Measurements from ENCODE around the gene DUS1L.

DUS1L gene

DNA sequence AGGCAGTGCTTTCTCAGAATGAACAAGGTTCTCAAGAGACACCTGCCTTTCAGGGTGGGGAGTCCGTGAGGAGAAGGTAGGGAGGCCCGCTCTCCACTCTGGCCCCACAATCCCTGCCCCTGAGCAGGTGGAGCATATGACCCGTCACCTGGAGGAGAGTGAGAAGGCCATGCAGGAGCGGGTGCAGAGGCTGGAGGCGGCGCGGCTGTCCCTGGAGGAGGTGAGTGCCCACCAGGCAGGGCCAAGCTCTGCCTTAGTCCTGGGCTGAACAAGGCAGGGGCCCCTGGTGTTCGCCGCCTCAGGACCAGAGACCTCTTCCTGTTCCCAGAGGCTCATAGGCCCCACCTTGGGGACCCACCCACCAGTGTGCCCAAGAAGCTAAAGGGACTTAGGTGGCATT, 36.6 kb downstream of the DUS1L start:
- no peak for DNase-seq (ENCODE audit: low spot score)
- H3K4me3 ChIP-seq (ENCODE audit: severe bottlenecking): no peak overlapping the region
- no peak overlapping the region for H3K27ac ChIP-seq (ENCODE audit: poor library complexity, severe bottlenecking)
- TF ChIP-seq, protein P1, sequence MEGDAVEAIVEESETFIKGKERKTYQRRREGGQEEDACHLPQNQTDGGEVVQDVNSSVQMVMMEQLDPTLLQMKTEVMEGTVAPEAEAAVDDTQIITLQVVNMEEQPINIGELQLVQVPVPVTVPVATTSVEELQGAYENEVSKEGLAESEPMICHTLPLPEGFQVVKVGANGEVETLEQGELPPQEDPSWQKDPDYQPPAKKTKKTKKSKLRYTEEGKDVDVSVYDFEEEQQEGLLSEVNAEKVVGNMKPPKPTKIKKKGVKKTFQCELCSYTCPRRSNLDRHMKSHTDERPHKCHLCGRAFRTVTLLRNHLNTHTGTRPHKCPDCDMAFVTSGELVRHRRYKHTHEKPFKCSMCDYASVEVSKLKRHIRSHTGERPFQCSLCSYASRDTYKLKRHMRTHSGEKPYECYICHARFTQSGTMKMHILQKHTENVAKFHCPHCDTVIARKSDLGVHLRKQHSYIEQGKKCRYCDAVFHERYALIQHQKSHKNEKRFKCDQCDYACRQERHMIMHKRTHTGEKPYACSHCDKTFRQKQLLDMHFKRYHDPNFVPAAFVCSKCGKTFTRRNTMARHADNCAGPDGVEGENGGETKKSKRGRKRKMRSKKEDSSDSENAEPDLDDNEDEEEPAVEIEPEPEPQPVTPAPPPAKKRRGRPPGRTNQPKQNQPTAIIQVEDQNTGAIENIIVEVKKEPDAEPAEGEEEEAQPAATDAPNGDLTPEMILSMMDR (IDR thresholded peaks at IDR 0.05; ENCODE audit: poor library complexity, severe bottlenecking): no peak
- ATAC-seq (ENCODE audit: low read depth): no peak
- H3K4me1 ChIP-seq (ENCODE audit: insufficient read depth, poor library complexity, severe bottlenecking): no peaks in the 10 kb centered on the region
- H3K9me3 ChIP-seq (ENCODE audit: severe bottlenecking): no peaks in the 10 kb centered on the region
- H3K27me3 ChIP-seq (ENCODE audit: insufficient read depth, poor library complexity, severe bottlenecking): no peaks in the 10 kb centered on the region
- H3K36me3 ChIP-seq (ENCODE audit: low read depth): no peaks in the 10 kb centered on the region; the same call in 1 of the 2 replicates

DNA sequence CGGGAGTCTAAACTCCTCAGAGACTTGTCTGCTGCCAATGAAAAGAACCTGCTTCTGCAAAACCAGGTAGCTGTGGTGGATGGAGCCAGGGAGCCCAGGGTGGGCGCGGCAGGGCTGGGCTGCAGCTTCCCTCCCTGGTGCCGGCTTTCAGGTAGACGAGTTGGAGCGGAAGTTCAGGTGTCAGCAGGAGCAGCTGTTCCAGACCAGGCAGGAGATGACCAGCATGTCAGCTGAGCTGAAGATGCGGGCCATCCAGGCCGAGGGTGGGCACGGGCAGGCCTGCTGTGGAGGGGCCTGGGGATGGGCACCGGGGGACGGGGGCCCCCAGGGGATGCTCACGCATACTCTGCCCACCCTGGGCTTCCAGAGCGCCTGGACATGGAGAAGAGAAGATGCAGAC, 37.4 kb downstream of the DUS1L start:
- H3K27me3 ChIP-seq (ENCODE audit: insufficient read depth, poor library complexity, severe bottlenecking): no peaks in the 10 kb centered on the region
- TF ChIP-seq, protein P1 (IDR thresholded peaks at IDR 0.05; ENCODE audit: poor library complexity, severe bottlenecking): no peak
- no peak overlapping the region for H3K4me3 ChIP-seq (ENCODE audit: severe bottlenecking)
- H3K27ac ChIP-seq (ENCODE audit: poor library complexity, severe bottlenecking): no peak overlapping the region
- ATAC-seq (ENCODE audit: low read depth) (no peak), DNase-seq (ENCODE audit: low spot score) (no peak)
- no peaks in the 10 kb centered on the region for H3K9me3 ChIP-seq (ENCODE audit: severe bottlenecking)
- H3K4me1 ChIP-seq (ENCODE audit: insufficient read depth, poor library complexity, severe bottlenecking): no peaks in the 10 kb centered on the region
- H3K36me3 ChIP-seq (ENCODE audit: low read depth): no peaks in the 10 kb centered on the region; the same call in 1 of the 2 replicates

DNA sequence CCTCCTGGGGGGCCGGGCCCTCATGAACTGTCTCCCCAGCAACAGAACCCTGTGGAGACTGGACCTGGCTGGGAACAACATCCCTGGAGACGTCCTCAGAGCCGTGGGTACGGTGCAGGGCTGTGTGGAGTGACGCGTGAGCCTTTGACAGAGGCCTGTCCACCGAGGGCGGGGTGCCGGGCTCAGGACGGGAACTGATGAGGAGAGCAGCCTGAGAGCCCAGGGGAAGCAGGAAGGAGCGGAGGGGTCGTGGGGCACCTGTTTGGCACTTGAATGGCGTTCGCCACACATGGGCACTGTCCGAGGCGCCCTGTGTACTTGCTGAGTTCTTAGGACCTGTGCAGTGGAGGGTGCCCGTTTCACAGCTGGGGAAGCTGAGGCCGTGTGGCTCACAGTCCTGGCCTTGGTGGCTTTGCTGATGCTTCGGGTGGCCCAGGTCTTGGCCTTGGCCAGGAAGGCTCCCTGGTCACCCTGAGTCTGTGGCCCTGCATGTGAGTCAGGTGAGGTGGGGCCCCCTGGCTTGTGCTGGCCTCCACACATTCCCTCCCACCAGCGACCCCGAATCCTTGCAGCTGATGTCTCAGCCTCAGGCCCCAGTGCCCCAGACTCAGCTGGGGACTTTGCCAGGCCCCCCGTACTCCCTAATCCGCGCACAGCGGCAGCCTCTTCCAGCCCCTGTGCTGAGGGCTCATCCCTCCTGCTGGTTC, 40.0 kb downstream of the DUS1L start:
- ATAC-seq (ENCODE audit: low read depth): no peak
- DNase-seq (ENCODE audit: low spot score): no peak
- Histone ChIP-seq H3K4me1 (ENCODE audit: insufficient read depth, poor library complexity, severe bottlenecking) (no peaks in the 10 kb centered on the region), H3K9me3 (ENCODE audit: severe bottlenecking) (no peaks in the 10 kb centered on the region), H3K36me3 (ENCODE audit: low read depth) (no peaks in the 10 kb centered on the region; the same call in 1 of the 2 replicates), H3K4me3 (ENCODE audit: severe bottlenecking) (no peak overlapping the region), H3K27me3 (ENCODE audit: insufficient read depth, poor library complexity, severe bottlenecking) (no peaks in the 10 kb centered on the region), H3K27ac (ENCODE audit: poor library complexity, severe bottlenecking) (no peak overlapping the region)
- TF ChIP-seq, protein P1 (IDR thresholded peaks at IDR 0.05; ENCODE audit: poor library complexity, severe bottlenecking): no peak

DNA sequence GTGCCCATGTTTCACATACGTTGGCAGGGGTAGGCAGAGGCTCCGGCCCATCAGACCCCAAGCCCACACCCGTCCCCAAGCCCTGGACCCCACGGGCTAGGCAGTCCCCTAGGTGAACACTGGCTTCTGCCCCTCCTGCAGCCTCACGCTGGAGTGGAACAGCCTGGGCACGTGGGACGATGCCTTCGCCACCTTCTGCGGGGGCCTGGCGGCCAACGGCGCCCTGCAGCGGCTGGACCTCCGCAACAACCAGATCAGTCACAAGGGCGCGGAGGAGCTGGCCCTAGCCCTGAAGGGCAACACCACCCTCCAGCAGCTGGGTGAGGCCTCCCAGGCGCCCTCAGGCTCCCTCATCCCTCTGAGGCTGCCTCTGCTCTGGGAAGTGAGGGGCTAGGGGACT, 40.7 kb downstream of the DUS1L start:
- no peaks in the 10 kb centered on the region for H3K27me3 ChIP-seq (ENCODE audit: insufficient read depth, poor library complexity, severe bottlenecking)
- no peak for ATAC-seq (ENCODE audit: low read depth)
- DNase-seq (ENCODE audit: low spot score): no peak
- no peaks in the 10 kb centered on the region for H3K4me1 ChIP-seq (ENCODE audit: insufficient read depth, poor library complexity, severe bottlenecking)
- no peak overlapping the region for H3K27ac ChIP-seq (ENCODE audit: poor library complexity, severe bottlenecking)
- no peaks in the 10 kb centered on the region for H3K9me3 ChIP-seq (ENCODE audit: severe bottlenecking)
- no peak overlapping the region for H3K4me3 ChIP-seq (ENCODE audit: severe bottlenecking)
- TF ChIP-seq, protein P1 (IDR thresholded peaks at IDR 0.05; ENCODE audit: poor library complexity, severe bottlenecking): no peak
- no peaks in the 10 kb centered on the region; the same call in 1 of the 2 replicates for H3K36me3 ChIP-seq (ENCODE audit: low read depth)
